Stimulated activated naive CD4-positive, alpha-beta T cell (primary cell): ENCODE results near the gene LAMB4.
"Not testable (repeated sequence)": the region's sequence is repeated elsewhere in the genome, so short reads cannot be mapped to it uniquely, and the experiment has no call there.

Source experiments
- DNase-seq, 6 experiments: peaks; one replicate each; lab custom pipeline; 2025; lab: John Stamatoyannopoulos, UW

LAMB4 gene

GRCh38 chr7:108048422-108048821 lies 81.7 kb downstream of the LAMB4 start:
- no peak for DNase-seq

- DNase-seq: no peak
Observed at GRCh38 chr7:108046952-108047506, 83.1 kb downstream of the LAMB4 start.

GRCh38 chr7:108045669-108046068 lies 84.5 kb downstream of the LAMB4 start:
- no peak for DNase-seq

GRCh38 chr7:108045154-108045553 lies 85.0 kb downstream of the LAMB4 start:
- no peak for DNase-seq

DNA sequence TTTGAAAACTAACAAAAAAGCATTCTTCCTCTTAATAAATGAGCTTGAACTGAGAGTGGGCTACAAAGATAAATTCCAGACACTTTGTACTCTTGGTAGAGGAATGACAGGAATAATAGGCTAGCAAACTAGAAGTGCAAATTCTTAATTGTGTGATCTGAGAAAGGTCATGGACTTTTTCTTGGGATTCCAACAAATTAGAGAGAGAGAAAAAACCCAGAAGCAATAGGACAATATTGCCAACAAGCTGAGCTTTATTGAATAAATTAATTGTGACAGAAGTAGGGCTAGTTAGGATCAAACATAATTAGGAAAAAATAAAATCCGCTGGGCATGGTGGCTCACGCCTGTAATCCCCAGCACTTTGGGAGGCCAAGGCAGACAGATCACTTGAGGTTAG lies 85.8 kb downstream of the LAMB4 start:
- DNase-seq: no peak

DNA sequence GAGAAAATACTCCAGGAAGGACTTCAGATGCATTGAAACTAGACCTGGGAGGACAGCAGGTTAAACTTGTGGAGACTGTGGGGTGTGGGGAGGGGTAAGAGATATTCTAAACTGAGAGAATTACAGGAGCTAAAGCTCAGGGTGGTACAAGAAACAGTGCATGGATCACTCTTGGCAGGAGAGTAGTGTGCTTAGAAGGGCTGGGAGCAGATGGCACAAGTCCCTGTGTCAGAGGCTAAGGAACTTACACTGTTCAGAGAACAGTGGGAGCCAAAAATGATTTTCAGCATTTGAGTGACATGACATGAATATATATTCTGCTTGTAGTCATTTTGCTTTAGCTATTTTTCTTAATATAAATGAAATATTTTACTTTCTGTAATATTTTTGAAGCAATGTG lies 91.2 kb downstream of the LAMB4 start:
- DNase-seq: no peak

DNA sequence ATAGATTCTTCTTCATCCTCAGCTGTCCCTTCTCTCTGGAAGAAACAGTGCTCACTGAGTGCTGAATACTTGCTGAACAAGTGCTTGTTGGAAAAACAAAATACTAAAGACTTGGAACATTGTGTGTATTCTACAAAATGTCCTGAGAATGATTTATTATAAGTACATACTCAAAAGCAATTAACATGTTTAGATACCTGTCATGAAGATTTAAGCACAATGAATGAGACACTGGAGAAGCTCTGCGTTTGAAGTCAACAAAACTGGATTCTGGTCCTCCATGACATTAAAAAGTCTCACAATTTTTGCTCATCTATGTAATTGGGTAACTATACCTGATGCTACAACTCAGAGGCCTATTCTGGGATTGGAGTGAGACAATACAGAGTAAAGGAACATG lies 92.4 kb downstream of the LAMB4 start:
- no peak for DNase-seq

- no peak for DNase-seq
Observed at GRCh38 chr7:108037140-108037539, 93.0 kb downstream of the LAMB4 start.

DNA sequence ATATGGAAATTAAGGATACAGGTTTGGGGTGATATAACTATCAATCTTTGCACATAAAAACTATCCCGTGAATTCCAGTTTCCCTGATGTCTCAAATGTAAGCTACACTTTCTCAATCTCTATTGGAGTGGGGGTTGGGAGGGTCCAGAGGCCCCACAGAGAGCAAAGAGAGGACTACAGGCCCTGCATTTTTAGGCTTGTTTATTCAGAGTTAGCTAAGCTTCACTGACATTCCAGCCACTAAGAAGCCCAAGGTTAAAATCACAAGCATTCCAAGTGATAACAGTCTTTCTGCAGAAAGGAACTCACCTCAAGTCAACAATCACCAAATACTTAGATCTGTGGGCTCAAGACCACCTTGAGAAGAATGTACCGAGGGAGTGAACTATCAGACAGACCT lies 95.6 kb downstream of the LAMB4 start:
- no peak for DNase-seq

DNA sequence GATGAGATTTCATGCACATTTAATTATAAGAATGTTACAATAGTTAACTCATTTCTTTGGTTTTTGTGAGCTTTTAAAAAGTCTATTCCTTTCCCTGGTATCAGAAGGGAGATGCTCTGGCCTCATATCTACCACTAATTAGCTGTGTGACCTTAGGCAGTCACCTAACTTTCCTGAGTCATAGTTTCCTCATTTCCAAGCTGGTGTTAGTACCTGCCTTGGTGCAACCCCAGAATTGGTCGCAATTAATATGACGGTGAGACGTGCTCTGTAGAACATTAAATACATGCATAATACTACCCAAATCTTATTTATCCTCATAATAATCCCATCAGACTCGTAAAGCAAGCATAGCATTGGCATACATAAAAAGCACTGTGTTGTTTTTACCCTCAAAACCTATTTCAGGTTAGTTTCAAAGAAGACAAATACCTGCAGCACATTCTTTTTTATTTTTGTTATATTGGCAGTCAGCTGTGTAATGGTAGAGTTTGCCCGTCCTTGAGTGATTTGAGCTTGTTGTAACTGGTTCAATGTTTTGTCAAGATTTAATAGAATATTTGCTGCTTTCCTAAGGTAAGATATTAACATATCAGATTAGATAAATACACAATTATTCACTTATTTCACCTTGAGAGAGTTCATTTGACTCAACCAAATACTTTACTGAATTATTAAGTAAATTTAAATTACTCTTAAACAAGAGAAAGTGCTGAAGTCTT lies 96.2 kb downstream of the LAMB4 start:
- DNase-seq: no peak

DNA sequence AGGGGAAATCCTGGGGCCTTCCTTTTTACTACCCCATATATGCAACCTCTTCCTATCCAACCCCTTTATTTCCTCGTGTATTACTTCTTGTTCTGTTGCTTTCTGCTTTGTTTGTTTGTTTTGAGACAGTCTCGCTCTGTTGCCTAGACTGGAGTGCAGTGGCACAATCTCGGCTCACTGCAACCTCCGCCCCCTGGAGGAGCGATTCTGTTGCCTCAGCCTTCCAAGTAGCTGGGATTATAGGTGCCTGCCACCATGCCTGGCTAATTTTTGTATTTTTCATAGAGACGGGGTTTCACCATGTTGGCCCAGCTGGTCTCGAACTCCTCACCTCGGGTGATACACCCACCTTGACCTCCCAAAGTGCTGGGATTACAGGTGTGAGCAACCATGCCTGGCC lies 96.9 kb downstream of the LAMB4 start:
- not testable (repeated sequence) for DNase-seq

DNA sequence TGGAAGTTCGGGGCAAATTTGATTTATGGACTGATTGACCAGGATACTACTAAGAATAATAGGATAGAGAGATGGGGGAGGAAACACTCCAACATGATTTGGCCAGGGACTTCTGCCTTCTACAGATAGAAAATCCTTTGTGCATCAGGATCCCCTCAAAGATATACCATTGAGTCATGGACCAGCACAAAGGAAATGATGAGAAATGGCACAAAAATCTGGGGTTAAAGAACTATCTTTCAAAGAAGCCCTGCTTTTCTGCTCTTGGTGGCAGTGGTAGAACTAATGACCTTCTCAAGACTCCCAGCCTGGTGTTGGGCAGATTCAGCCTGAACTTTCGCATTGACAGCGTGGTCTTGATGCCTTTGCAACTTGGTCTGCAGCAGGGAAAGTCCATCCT lies 99.6 kb downstream of the LAMB4 start:
- no peak for DNase-seq

DNA sequence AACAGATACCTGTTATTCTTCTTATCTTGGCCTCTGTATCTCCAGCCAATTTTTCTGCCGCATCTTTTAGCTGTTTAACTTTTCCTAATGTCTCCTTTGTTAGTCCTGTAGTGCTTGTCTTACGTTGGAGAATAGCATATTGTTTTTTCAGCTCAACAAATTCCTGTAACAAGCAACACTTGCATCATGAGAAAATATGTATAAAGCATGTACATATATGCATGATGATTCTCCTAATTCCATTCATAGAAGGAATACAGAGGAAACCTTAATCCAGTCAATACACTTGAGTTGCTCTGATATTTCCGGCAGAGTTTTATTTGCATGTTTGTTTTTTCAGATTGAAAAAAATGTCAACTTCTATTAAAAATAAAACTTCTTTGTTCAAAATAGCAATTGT lies 101.1 kb downstream of the LAMB4 start:
- DNase-seq: no peak

GRCh38 chr7:108028111-108028510 lies 102.0 kb downstream of the LAMB4 start:
- DNase-seq: no peak

DNA sequence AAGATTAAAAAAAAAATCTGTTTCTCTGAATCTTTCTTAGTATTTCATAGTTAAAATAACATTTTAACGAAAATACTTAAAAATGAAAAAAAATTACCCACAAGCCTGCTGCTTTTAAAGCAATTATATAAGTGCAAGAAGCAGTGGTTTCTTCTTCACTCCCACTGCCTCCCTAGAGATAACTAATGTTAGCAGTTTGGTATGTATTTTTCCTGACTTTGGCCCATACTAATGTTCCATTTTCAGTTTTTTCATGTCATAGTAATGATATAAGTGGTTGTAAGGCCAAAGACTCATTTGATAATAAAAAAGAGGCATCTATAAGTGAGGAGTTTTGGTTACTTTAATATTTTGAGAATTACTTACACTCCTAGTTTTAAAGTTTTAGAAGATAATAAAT lies 102.9 kb downstream of the LAMB4 start:
- no peak for DNase-seq

- no peak for DNase-seq
Observed at GRCh38 chr7:108026647-108027046, 103.5 kb downstream of the LAMB4 start.

DNA sequence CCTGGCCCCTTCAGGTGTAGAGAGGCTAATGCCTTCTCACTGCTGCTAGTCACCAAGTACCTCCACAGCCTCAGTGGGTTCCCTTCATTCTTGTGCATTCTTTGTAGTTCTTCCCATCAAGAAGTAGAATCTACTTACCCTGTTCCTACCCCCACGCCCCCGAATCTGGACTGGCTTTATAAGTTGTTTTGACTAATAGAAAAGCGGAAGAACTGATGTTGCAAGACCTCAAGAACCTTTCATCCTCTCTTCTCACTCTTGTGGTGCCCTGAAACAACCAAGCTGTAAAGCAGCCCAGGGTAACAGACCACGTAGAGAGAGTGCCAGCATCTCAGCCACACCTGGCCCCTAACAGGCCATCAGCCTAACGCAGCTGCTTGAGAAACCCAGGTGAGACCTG lies 104.0 kb downstream of the LAMB4 start:
- DNase-seq: no peak

GRCh38 chr7:108024538-108024937 lies 105.6 kb downstream of the LAMB4 start:
- no peak for DNase-seq

DNA sequence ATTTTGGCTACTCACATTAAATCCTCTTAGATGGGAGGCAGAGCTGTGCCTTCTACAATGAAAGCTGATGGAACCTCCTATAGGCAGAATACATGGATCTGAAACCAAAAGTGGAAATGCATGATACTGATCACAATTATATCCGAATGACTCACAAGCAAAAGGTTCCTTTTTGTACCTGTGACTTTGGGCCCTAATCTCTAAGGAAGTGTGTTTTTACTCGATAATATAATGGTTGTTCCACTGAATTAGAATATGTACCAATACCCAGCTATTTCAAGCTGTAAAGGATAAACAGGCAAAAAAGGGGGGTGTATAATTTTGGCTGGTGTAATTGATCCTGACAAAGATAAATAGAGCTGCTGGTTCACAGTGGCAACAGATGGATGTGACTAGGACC lies 109.6 kb downstream of the LAMB4 start:
- no peak for DNase-seq

GRCh38 chr7:108018668-108019067 lies 111.5 kb downstream of the LAMB4 start:
- DNase-seq: no peak

DNA sequence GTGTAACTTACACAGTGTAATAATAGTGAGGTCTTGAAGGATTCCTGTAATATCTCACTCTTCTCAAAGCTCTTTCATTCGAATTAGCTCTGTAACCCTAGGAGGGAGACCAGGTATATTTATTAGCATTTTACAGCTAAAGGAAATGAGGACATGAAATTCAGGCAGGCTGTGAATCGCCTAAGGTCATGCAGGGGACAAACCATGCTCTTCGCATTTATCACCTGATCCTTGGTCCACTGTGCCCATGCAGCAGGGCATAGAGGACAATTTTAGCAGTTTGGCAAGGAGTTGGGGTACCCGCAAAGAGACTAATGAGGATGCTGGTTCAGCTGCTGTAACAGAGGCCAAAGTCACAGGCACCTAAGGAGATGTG lies 112.4 kb downstream of the LAMB4 start:
- DNase-seq: no peak

DNA sequence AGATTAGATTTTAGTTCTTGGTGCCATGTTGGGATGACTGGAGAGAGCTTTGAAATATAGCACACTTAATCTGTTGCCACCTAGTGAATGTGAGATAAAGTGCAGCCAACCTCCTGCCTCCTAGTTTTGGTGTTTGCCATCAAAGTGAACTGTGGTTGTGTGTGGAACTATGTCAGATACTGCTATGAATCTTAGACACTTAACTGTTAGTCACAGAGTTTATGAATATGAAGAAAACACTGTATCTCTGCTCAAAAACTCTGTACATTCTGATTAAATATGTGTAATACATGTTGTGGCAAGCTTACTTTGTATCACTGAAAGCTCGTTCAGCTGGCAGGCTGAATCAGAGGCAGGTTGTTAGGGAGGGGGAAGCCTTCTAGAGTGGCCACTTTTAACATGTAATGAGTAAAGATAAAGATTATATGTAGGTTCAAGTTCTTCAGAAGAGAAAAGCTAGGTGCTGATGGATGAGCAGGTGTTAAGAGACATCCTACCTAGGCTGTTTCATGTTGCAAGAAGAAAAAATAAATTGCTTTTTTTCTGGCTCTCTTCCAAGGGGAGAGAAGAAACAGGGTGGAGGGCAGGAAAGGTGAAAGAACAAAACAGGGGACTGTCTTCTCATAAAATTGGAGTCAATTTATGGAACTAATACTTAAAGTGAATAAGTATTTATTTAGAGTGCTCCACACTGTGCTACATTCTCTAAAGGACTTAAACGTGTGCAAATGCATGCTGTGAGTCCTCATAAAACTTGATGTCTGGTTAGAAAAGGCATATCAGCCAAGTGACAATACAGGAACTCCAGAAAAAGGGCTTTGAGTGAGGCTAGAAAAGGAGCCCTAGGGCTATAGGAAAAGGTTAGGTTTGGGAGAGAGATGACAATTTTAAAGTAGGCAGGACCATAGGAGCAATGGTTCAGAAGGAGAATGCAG lies 113.1 kb downstream of the LAMB4 start:
- no peak for DNase-seq

- no peak for DNase-seq
Observed at GRCh38 chr7:108015740-108016139, 114.4 kb downstream of the LAMB4 start.
